CD14-positive monocyte (primary cell): ENCODE results near the gene DNAJC18. TPM values are rescaled to one million over a fixed set of nuclear protein-coding genes. Genes with fewer than 3 reads are reported as not detected.

Experiments used
- DNase-seq, 3 donors: peaks; one replicate each; pipeline ENCODE4 v3.0.0-alpha.2; 2011 to 2022
- H2AFZ ChIP-seq: 2 replicates; pipeline ENCODE4 v1.6.0; 2012; ENCODE audit warnings: mild to moderate bottlenecking, low read depth, low read length, inconsistent platforms; ENCODE audit not compliant: insufficient read depth, poor library complexity, severe bottlenecking
- H3K27ac ChIP-seq, 2 donors: 1 replicate in 1 of 2; 2 replicates in 1 of 2; pipeline ENCODE4 v1.5.1; 2012 to 2013; ENCODE audit warnings: low read length in 2 of 2, control low read depth in 1 of 2, inconsistent platforms in 1 of 2, low read depth in 1 of 2, mild to moderate bottlenecking in 1 of 2
- H3K27me3 ChIP-seq, 2 donors: one replicate each; pipeline versions ENCODE4 v1.6.0 to v1.6.1; 2011 to 2013; ENCODE audit warnings: low read length in 2 of 2; ENCODE audit not compliant: control insufficient read depth in 2 of 2, insufficient read depth in 2 of 2
- H3K36me3 ChIP-seq, 2 donors: replicated peaks in 1 of 2; 1 replicate in 1 of 2; 2 replicates in 1 of 2; pipeline versions ENCODE4 v1.5.1 to v1.6.1; 2012 to 2013; ENCODE audit warnings: low read length in 2 of 2, control low read depth in 1 of 2, inconsistent platforms in 1 of 2, mild to moderate bottlenecking in 1 of 2; ENCODE audit not compliant: insufficient read depth in 2 of 2, control insufficient read depth in 1 of 2
- H3K4me1 ChIP-seq, 2 donors: 1 replicate in 1 of 2; 2 replicates in 1 of 2; pipeline versions ENCODE4 v1.5.1 to v1.6.1; 2012 to 2013; ENCODE audit warnings: low read length in 2 of 2, control low read depth in 1 of 2, inconsistent platforms in 1 of 2, mild to moderate bottlenecking in 1 of 2, moderate library complexity in 1 of 2; ENCODE audit not compliant: insufficient read depth in 2 of 2, control insufficient read depth in 1 of 2
- H3K4me2 ChIP-seq: replicated peaks from 2 replicates; pipeline ENCODE3; 2012; ENCODE audit warnings: low read length, moderate library complexity, mild to moderate bottlenecking; ENCODE audit not compliant: poor library complexity, severe bottlenecking; ENCODE audit errors: extremely low read depth
- H3K4me3 ChIP-seq, 3 experiments: fragments of 200-600 bp in 1 of 3; sonication (generic) in 1 of 3; replicated peaks in 1 of 3; 1 replicate in 2 of 3; 2 replicates in 1 of 3; pipeline ENCODE4 v1.5.1; 2011 to 2013; ENCODE audit warnings: low read length in 3 of 3, mild to moderate bottlenecking in 3 of 3, control low read depth in 2 of 3, low read depth in 2 of 3, inconsistent platforms in 1 of 3, moderate library complexity in 1 of 3
- H3K79me2 ChIP-seq: 2 replicates; pipeline ENCODE4 v1.6.0; 2012; ENCODE audit warnings: mild to moderate bottlenecking, control low read depth, inconsistent platforms, low read length, moderate library complexity; ENCODE audit not compliant: insufficient read depth
- H3K9ac ChIP-seq: 2 replicates; pipeline ENCODE4 v1.6.0; 2017; ENCODE audit warnings: low read length, mild to moderate bottlenecking; ENCODE audit not compliant: insufficient read depth, poor library complexity, severe bottlenecking
- H3K9me3 ChIP-seq, 2 donors: replicated peaks in 1 of 2; 1 replicate in 1 of 2; 2 replicates in 1 of 2; pipeline versions ENCODE4 v1.5.1 to v1.6.1; 2012 to 2013; ENCODE audit warnings: low read length in 2 of 2, control low read depth in 1 of 2; ENCODE audit not compliant: control insufficient read depth in 1 of 2, insufficient read depth in 1 of 2
- H4K20me1 ChIP-seq: 2 replicates; pipeline ENCODE4 v1.6.0; 2012; ENCODE audit warnings: mild to moderate bottlenecking, low read length, control low read depth, moderate library complexity; ENCODE audit not compliant: insufficient read depth
- H3K27ac Mint-ChIP-seq, 7 donors: one replicate each; pipeline ENCODE4 v1.8.0; 2020; ENCODE audit warnings: mild to moderate bottlenecking in 7 of 7, mixed read lengths in 7 of 7, moderate library complexity in 6 of 7, inconsistent platforms in 2 of 7
- H3K27me3 Mint-ChIP-seq, 3 donors: one replicate each; pipeline ENCODE4 v1.8.0; 2021 to 2022; ENCODE audit warnings: low read depth in 3 of 3, mild to moderate bottlenecking in 3 of 3, mixed read lengths in 3 of 3, moderate library complexity in 3 of 3, inconsistent platforms in 1 of 3
- H3K36me3 Mint-ChIP-seq, 2 donors: one replicate each; pipeline ENCODE4 v1.8.0; 2020; ENCODE audit warnings: mixed read lengths in 2 of 2, inconsistent platforms in 1 of 2, mild to moderate bottlenecking in 1 of 2
- H3K4me1 Mint-ChIP-seq: one replicate; pipeline ENCODE4 v1.8.0; 2020; ENCODE audit warnings: mild to moderate bottlenecking, mixed read lengths
- H3K4me3 Mint-ChIP-seq, 2 donors: one replicate each; pipeline ENCODE4 v1.8.0; 2020; ENCODE audit warnings: mild to moderate bottlenecking in 2 of 2, mixed read lengths in 2 of 2, moderate library complexity in 1 of 2
- H3K9me3 Mint-ChIP-seq, 7 donors: one replicate each; pipeline ENCODE4 v1.8.0; 2020 to 2022; ENCODE audit warnings: mixed read lengths in 7 of 7, mild to moderate bottlenecking in 6 of 7, moderate library complexity in 6 of 7, inconsistent platforms in 2 of 7
- CTCF ChIP-seq: fragments of 200-600 bp; IDR thresholded peaks from one replicate; pipeline ENCODE4 v1.8.0; 2022; ENCODE audit warnings: antibody characterized with exemption, mild to moderate bottlenecking
- WGBS: methylation state at CpG from one replicate; pipeline ENCODE4 v1.1.5; 2013; ENCODE audit warnings: missing lambda C conversion rate; ENCODE audit not compliant: insufficient coverage; 5-methylcytosine and 5-hydroxymethylcytosine counted together
- intact Hi-C, 2 donors: fragments of 100-400 bp; cut with micrococcal nuclease; formaldehyde crosslinking; loops; one replicate each; pipeline versions ENCODE4 v1.15.0 to v1.15.1; 2023
- polyA plus RNA-seq, 3 donors: library from polyadenylated mRNA; depleted of rRNA in 1 of 3; unstranded in 2 of 3; stranded (reverse) in 1 of 3; fragments of 300-500 nt in 2 of 3; fragments of >200 nt in 1 of 3; fragmentation: Illumina TruSeq in 2 of 3; gene quantifications; 1 replicate in 2 of 3; 2 replicates in 1 of 3; pipeline ENCODE4 v1.2.3, GENCODE V29; 2012 to 2021

DNAJC18 gene
- polyA plus RNA-seq, 3 donors: 0.87 to 2.6 (median 2.2) TPM

DNA sequence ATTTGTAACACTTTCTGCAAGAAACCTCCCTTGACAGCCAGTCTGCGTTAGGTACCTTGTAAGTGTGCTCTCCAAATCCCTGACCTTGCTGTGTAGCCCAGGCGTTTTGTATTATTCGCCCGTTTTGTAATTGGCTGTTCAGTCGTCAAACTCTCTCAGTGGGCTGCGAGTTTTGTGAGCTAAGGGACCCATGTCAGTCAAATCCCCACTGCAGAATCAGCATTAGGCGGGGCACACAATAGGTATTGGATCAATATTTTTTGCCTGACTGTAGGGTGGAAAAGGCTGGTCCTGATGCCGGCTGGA, 665 bp downstream of the DNAJC18 start:
- H3K36me3 Mint-ChIP-seq: peaks cover 0 to 2% of the 10 kb centered on the region in 2 donors
- H3K27me3 Mint-ChIP-seq: peaks cover 0 to under 1% (median 0%) of the 10 kb centered on the region in 3 donors
- H3K27ac Mint-ChIP-seq: peak overlapping the region in 6 of 7 donors; percentile 14 to 100 (median 100)
- peak overlapping the region; percentile 75 to 97 for H3K4me3 Mint-ChIP-seq
- Histone ChIP-seq H3K4me1 (peaks cover 9 to 13% of the 10 kb centered on the region in 2 donors), H3K79me2 (no peaks in the 10 kb centered on the region), H3K4me3 (peak overlapping the region in 2 of 3 experiments; percentile 93 to 98), H2AFZ (peak overlapping the region; percentile 83), H3K27ac (peak overlapping the region in 1 of 2 donors; percentile 99), H3K36me3 (no peaks in the 10 kb centered on the region), H3K4me2 (peak overlapping the region; percentile 83), H4K20me1 (no peaks in the 10 kb centered on the region), H3K9me3 (no peaks in the 10 kb centered on the region), H3K27me3 (no peaks in the 10 kb centered on the region), H3K9ac (peak overlapping the region; percentile 95)
- DNase-seq: no peak
- intact Hi-C loops: no loop called here
- 45% methylated on average over 8 of the region's 8 CpGs for WGBS
- no peak for TF ChIP-seq CTCF
- H3K4me1 Mint-ChIP-seq: peaks cover 22% of the 10 kb centered on the region
- H3K9me3 Mint-ChIP-seq: no peaks in the 10 kb centered on the region

- H3K79me2 ChIP-seq: no peaks in the 10 kb centered on the region
- no peak overlapping the region for H3K9ac ChIP-seq
- H3K36me3 ChIP-seq: no peaks in the 10 kb centered on the region
- H3K36me3 Mint-ChIP-seq: peaks cover 0 to 2% of the 10 kb centered on the region in 2 donors
- intact Hi-C loops: no loop called here
- no peaks in the 10 kb centered on the region for H3K9me3 ChIP-seq
- H3K4me1 Mint-ChIP-seq: peaks cover 13% of the 10 kb centered on the region
- no peak for TF ChIP-seq CTCF
- H3K4me3 Mint-ChIP-seq: no peak overlapping the region
- H4K20me1 ChIP-seq: no peaks in the 10 kb centered on the region
- H3K9me3 Mint-ChIP-seq: no peaks in the 10 kb centered on the region
- no peak for DNase-seq
- H2AFZ ChIP-seq: no peak overlapping the region
- H3K27me3 ChIP-seq: no peaks in the 10 kb centered on the region
- peaks cover 9 to 13% of the 10 kb centered on the region in 2 donors for H3K4me1 ChIP-seq
- H3K4me3 ChIP-seq: no peak overlapping the region
- no peaks in the 10 kb centered on the region for H3K27me3 Mint-ChIP-seq
- H3K27ac Mint-ChIP-seq: no peak overlapping the region
- WGBS: no CpG with 5 or more reads among the region's 3 CpGs
- H3K4me2 ChIP-seq: no peak overlapping the region
- no peak overlapping the region for H3K27ac ChIP-seq
These were observed 3.6 kb downstream of the DNAJC18 start for GRCh38 chr5:139435676-139436075.
